GM18873 (cell line): ENCODE measurements around the gene HOXB7.

Experiments used
- ATAC-seq: cut with Tn5 transposase; IDR thresholded peaks from one replicate; pipeline ENCODE4 v1.9.1; 2021; ENCODE audit warnings: mild to moderate bottlenecking, moderate library complexity, moderate number of reproducible peaks; ENCODE audit not compliant: unreplicated experiment, low FRiP score

The HOXB7 gene

GRCh38 chr17:48610282-48611211, at the start of gene HOXB7:
Gene HOXB7 (minus strand): TSS chr17:48611017. CDS start chr17:48610918, 99 bp downstream.
- no peak for ATAC-seq

- no peak for ATAC-seq
Measured at GRCh38 chr17:48655913-48656312, 45.1 kb upstream of the HOXB7 start.

- ATAC-seq = no peak
Measured at GRCh38 chr17:48649741-48650140, 38.9 kb upstream of the HOXB7 start.

- ATAC-seq = no peak
Measured at GRCh38 chr17:48647963-48648245, 37.1 kb upstream of the HOXB7 start.

- no peak for ATAC-seq
Measured at GRCh38 chr17:48647103-48647962, 36.5 kb upstream of the HOXB7 start.

- no peak for ATAC-seq
Measured at GRCh38 chr17:48646183-48647102, 35.6 kb upstream of the HOXB7 start.

- no peak for ATAC-seq
Measured at GRCh38 chr17:48645639-48646182, 34.9 kb upstream of the HOXB7 start.

- no peak for ATAC-seq
Measured at GRCh38 chr17:48644910-48645557, 34.2 kb upstream of the HOXB7 start.

GRCh38 chr17:48644159-48644558, 33.3 kb upstream of the HOXB7 start:
- ATAC-seq = no peak

GRCh38 chr17:48643697-48644012, 32.8 kb upstream of the HOXB7 start:
- ATAC-seq = no peak

- ATAC-seq = no peak
Measured at GRCh38 chr17:48642843-48643696, 32.3 kb upstream of the HOXB7 start.

- no peak for ATAC-seq
Measured at GRCh38 chr17:48642059-48642842, 31.4 kb upstream of the HOXB7 start.

- no peak for ATAC-seq
Measured at GRCh38 chr17:48641541-48642058, 30.8 kb upstream of the HOXB7 start.

- ATAC-seq = no peak
Measured at GRCh38 chr17:48640858-48641180, 30.0 kb upstream of the HOXB7 start.

GRCh38 chr17:48639982-48640857, 29.4 kb upstream of the HOXB7 start:
- ATAC-seq = no peak

- no peak for ATAC-seq
Measured at GRCh38 chr17:48639136-48639535, 28.3 kb upstream of the HOXB7 start.
